B cell (primary cell): ENCODE results near the gene TMEM52B. TPM values are rescaled to one million over a fixed set of nuclear protein-coding genes. Genes with fewer than 3 reads are reported as not detected.

Experiments
- ATAC-seq: fragments of 200-7000 bp; cut with Tn5 transposase; one replicate; pipeline ENCODE4 v1.10.0; 2021; ENCODE audit warnings: low read depth, mild to moderate bottlenecking, moderate number of reproducible peaks, moderate library complexity
- CTCF ChIA-PET: fragments of 350-600 bp; sonication (Branson Sonifier 250); formaldehyde crosslinking; loops from one replicate; lab custom pipeline; 2021; ENCODE audit warnings: antibody characterized with exemption, inconsistent platforms; lab: Charles Lee
- POLR2A ChIA-PET: fragments of 350-600 bp; sonication (Branson Sonifier 250); formaldehyde crosslinking; loops from one replicate; lab custom pipeline; 2021; ENCODE audit warnings: antibody characterized with exemption; lab: Charles Lee
- DNase-seq: peaks from one replicate; pipeline ENCODE4 v3.0.0; 2013
- H2AFZ ChIP-seq: 2 replicates; pipeline ENCODE4 v1.6.1; 2012; ENCODE audit warnings: mild to moderate bottlenecking, low read depth, low read length; ENCODE audit not compliant: insufficient read depth, poor library complexity, severe bottlenecking
- H3K27ac ChIP-seq, 2 donors: 1 replicate in 1 of 2; 2 replicates in 1 of 2; pipeline ENCODE4 v1.5.1; 2012 to 2013; ENCODE audit warnings: low read length in 2 of 2, mild to moderate bottlenecking in 2 of 2, moderate library complexity in 1 of 2
- H3K27me3 ChIP-seq, 4 experiments: fragments of 200-600 bp in 1 of 4; sonication (generic) in 1 of 4; replicated peaks in 1 of 4; 1 replicate in 2 of 4; 2 replicates in 2 of 4; pipeline versions ENCODE4 v1.6.1 to v1.7.0; 2013 to 2016; ENCODE audit warnings: low read length in 3 of 4, mild to moderate bottlenecking in 2 of 4, mixed read lengths in 1 of 4, moderate library complexity in 1 of 4; ENCODE audit not compliant: insufficient read depth in 4 of 4, control insufficient read depth in 3 of 4; ENCODE audit errors: control extremely low read depth in 1 of 4
- H3K36me3 ChIP-seq, 2 experiments: replicated peaks in 1 of 2; 1 replicate in 1 of 2; 2 replicates in 1 of 2; pipeline versions ENCODE4 v1.6.1 to v1.7.1; 2013; ENCODE audit warnings: low read length in 1 of 2; ENCODE audit not compliant: insufficient read depth in 2 of 2, control insufficient read depth in 1 of 2; ENCODE audit errors: control extremely low read depth in 1 of 2, extremely low read depth in 1 of 2
- H3K4me1 ChIP-seq, 2 donors: fragments of 200-600 bp in 1 of 2; sonication (generic) in 1 of 2; 1 replicate in 1 of 2; 2 replicates in 1 of 2; pipeline versions ENCODE4 v1.5.1 to v1.6.1; 2013 to 2017; ENCODE audit warnings: low read length in 2 of 2; ENCODE audit not compliant: control insufficient read depth in 2 of 2, insufficient read depth in 2 of 2
- H3K4me2 ChIP-seq: replicated peaks from 2 replicates; pipeline ENCODE3; 2012; ENCODE audit warnings: mild to moderate bottlenecking, low read depth, low read length; ENCODE audit not compliant: poor library complexity, severe bottlenecking
- H3K4me3 ChIP-seq, 5 experiments: fragments of 200-600 bp in 1 of 5; sonication (generic) in 1 of 5; 1 replicate in 3 of 5; 2 replicates in 2 of 5; pipeline versions ENCODE4 v1.5.1 to v1.7.0; 2011 to 2016; ENCODE audit warnings: low read length in 4 of 5, mild to moderate bottlenecking in 4 of 5, low read depth in 2 of 5, control low read depth in 1 of 5, moderate library complexity in 1 of 5; ENCODE audit not compliant: insufficient read depth in 1 of 5; ENCODE audit errors: control extremely low read depth in 1 of 5, extremely low read depth in 1 of 5
- H3K79me2 ChIP-seq: fragments of 200-600 bp; sonication (generic); one replicate; pipeline ENCODE4 v1.6.0; 2016; ENCODE audit warnings: low read length; ENCODE audit not compliant: control insufficient read depth, insufficient read depth
- H3K9ac ChIP-seq: fragments of 200-600 bp; sonication (generic); 2 replicates; pipeline ENCODE4 v1.6.1; 2017; ENCODE audit warnings: mild to moderate bottlenecking, low read length, moderate library complexity
- H3K9me3 ChIP-seq, 3 donors: one replicate each; pipeline versions ENCODE4 v1.6.1 to v1.7.1; 2013; ENCODE audit warnings: low read length in 2 of 3; ENCODE audit not compliant: control insufficient read depth in 2 of 3, insufficient read depth in 1 of 3; ENCODE audit errors: control extremely low read depth in 1 of 3
- H4K20me1 ChIP-seq: 2 replicates; pipeline ENCODE4 v1.6.0; 2012; ENCODE audit warnings: mild to moderate bottlenecking, low read length; ENCODE audit not compliant: insufficient read depth, control insufficient read depth, poor library complexity, severe bottlenecking
- H3K27ac Mint-ChIP-seq: one replicate; pipeline ENCODE4 v1.8.0; 2021; ENCODE audit warnings: mixed read lengths
- H3K27me3 Mint-ChIP-seq: one replicate; pipeline ENCODE4 v1.8.0; 2021; ENCODE audit warnings: mixed read lengths
- H3K4me1 Mint-ChIP-seq: one replicate; pipeline ENCODE4 v1.8.0; 2021; ENCODE audit warnings: mixed read lengths
- H3K4me3 Mint-ChIP-seq: one replicate; pipeline ENCODE4 v1.8.0; 2021; ENCODE audit warnings: mixed read lengths
- H3K9me3 Mint-ChIP-seq: one replicate; pipeline ENCODE4 v1.8.0; 2022; ENCODE audit warnings: mixed read lengths; ENCODE audit not compliant: insufficient read depth
- EZH2 ChIP-seq: IDR thresholded peaks from 2 replicates; pipeline ENCODE4 v1.6.1; 2012; ENCODE audit warnings: borderline replicate concordance, low read depth, mild to moderate bottlenecking, moderate library complexity, low read length; ENCODE audit not compliant: insufficient read depth, poor library complexity, severe bottlenecking
- WGBS: methylation state at CpG from one replicate; pipeline ENCODE4 v1.1.5; 2013; ENCODE audit warnings: missing lambda C conversion rate; ENCODE audit not compliant: insufficient coverage; 5-methylcytosine and 5-hydroxymethylcytosine counted together
- intact Hi-C: fragments of 100-400 bp; cut with micrococcal nuclease; formaldehyde crosslinking; loops from one replicate; pipeline ENCODE4 v1.10.0; 2022
- polyA minus RNA-seq: library from RNA; depleted of rRNA, polyadenylated mRNA; stranded (reverse); fragments of >200 nt; gene quantifications from 2 replicates; pipeline ENCODE4 v1.2.3, GENCODE V29; 2012
- polyA plus RNA-seq: library from polyadenylated mRNA; depleted of rRNA; stranded (reverse); fragments of >200 nt; gene quantifications from 2 replicates; pipeline ENCODE4 v1.2.3, GENCODE V29; 2012
- total RNA-seq, 2 donors: library from RNA; stranded (reverse); fragments of 120-200 nt in 1 of 2; gene quantifications; 1 replicate in 1 of 2; 2 replicates in 1 of 2; pipeline versions ENCODE4 v1.2.3 to v1.2.4, GENCODE V29; 2013 to 2022
- TF ChIP-seq, protein P1 (sequence below): fragments of 200-600 bp; IDR thresholded peaks from one replicate; pipeline ENCODE4 v1.8.0; 2022; ENCODE audit warnings: antibody characterized with exemption, mild to moderate bottlenecking

The TMEM52B gene
- total RNA-seq: not detected in 2 replicates
- total RNA-seq (2013): not detected
- 0.03 TPM in 1 of 2 replicates, not detected in the other for polyA plus RNA-seq
- not detected in 2 replicates for polyA minus RNA-seq

DNA sequence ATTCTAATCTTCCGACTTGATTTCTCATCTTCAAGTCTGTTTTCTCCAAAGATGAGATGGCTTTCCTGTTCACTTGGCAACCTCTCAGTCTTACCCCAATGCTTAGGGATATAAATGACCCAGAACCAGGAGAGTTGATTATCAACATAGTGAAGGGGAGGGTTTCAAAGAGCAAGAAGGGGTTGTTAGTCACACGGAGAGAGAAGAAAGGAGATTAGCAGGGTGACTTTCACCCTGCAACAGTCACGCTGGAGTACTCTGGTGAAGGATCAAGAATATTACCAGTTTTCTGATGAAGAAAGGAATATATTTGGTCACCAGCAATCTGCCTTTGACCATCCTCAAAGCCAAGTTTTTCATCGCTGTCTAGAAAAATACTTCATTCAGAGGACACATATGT, at the start of gene TMEM52B:
TSS of gene TMEM52B (plus strand) at position 212 of the 400 bp plus-strand sequence. CDS start 543 bp downstream, outside the sequence.
- Histone ChIP-seq H3K9ac (no peak within 1 kb of the TSS), H4K20me1 (no peaks in the 10 kb centered on the region), H3K27ac (no peak within 1 kb of the TSS), H3K4me1 (no peaks in the 10 kb centered on the region), H3K4me2 (no peak within 1 kb of the TSS), H3K9me3 (no peaks in the 10 kb centered on the region), H2AFZ (no peak within 1 kb of the TSS), H3K79me2 (no peaks in the 10 kb centered on the region), H3K4me3 (no peak within 1 kb of the TSS), H3K36me3 (no peaks in the 10 kb centered on the region), H3K27me3 (peaks cover 0 to 17% (median 14%) of the 10 kb centered on the region in 4 experiments)
- POLR2A ChIA-PET: no interaction called here
- DNase-seq (no peak), ATAC-seq (no peak)
- no peak within 1 kb of the TSS for H3K27ac Mint-ChIP-seq
- no peaks in the 10 kb centered on the region for H3K4me1 Mint-ChIP-seq
- no peaks in the 10 kb centered on the region for H3K9me3 Mint-ChIP-seq
- H3K4me3 Mint-ChIP-seq: no peak within 1 kb of the TSS
- H3K27me3 Mint-ChIP-seq: peaks cover 50% of the 10 kb centered on the region
- TF ChIP-seq, protein P1, sequence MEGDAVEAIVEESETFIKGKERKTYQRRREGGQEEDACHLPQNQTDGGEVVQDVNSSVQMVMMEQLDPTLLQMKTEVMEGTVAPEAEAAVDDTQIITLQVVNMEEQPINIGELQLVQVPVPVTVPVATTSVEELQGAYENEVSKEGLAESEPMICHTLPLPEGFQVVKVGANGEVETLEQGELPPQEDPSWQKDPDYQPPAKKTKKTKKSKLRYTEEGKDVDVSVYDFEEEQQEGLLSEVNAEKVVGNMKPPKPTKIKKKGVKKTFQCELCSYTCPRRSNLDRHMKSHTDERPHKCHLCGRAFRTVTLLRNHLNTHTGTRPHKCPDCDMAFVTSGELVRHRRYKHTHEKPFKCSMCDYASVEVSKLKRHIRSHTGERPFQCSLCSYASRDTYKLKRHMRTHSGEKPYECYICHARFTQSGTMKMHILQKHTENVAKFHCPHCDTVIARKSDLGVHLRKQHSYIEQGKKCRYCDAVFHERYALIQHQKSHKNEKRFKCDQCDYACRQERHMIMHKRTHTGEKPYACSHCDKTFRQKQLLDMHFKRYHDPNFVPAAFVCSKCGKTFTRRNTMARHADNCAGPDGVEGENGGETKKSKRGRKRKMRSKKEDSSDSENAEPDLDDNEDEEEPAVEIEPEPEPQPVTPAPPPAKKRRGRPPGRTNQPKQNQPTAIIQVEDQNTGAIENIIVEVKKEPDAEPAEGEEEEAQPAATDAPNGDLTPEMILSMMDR: no peak
- no peak for TF ChIP-seq EZH2
- CTCF ChIA-PET: no interaction called here
- intact Hi-C loops: no loop called here
- WGBS: no CpG with 5 or more reads among the region's 4 CpGs

DNA sequence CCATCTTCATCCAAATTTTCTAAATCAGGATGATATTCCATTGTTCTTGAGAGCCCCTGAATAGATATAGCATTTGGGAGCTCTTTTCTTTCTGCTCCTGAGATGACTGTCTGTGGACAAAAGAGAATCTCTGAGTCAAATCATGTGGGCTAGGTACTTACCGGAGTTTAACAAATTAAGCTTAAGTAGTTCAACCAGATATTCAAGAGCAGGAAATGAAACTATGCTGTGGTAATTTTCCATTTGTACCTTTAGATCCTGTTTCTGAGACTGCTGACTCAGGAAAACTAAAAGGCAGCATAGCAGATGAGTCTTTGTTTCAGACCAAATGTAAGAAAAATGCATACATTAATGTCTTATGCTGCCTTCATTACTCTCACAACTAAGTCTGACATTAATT, 48.8 kb upstream of the TMEM52B start, which contains the start of gene CLEC7A:
TSS of gene CLEC7A (minus strand) at position 158 of the 400 bp plus-strand sequence. CDS start at position 41, 117 bp downstream.
- H3K36me3 ChIP-seq: no peaks in the 10 kb centered on the region
- no CpG with 5 or more reads among the region's 1 CpG for WGBS
- peak within 1 kb of the TSS; percentile 12 for H3K27ac Mint-ChIP-seq

More for the DNA sequence above, 48.8 kb upstream of the TMEM52B start, which contains the start of gene CLEC7A:
- no peaks in the 10 kb centered on the region for H4K20me1 ChIP-seq
- TF ChIP-seq, protein P1: no peak
- no peak for TF ChIP-seq EZH2
- H3K27ac ChIP-seq: no peak within 1 kb of the TSS
- H3K9me3 ChIP-seq: peaks cover 0 to 4% (median 0%) of the 10 kb centered on the region in 3 donors
- H3K9ac ChIP-seq: no peak within 1 kb of the TSS
- H3K27me3 Mint-ChIP-seq: peaks cover 60% of the 10 kb centered on the region
- peak within 1 kb of the TSS in 1 of 5 experiments; percentile 71 for H3K4me3 ChIP-seq
- peaks cover 7 to 17% of the 10 kb centered on the region in 2 donors for H3K4me1 ChIP-seq
- peak within 1 kb of the TSS; percentile 36 for H3K4me2 ChIP-seq
- peak within 1 kb of the TSS; percentile 18 for H3K4me3 Mint-ChIP-seq
- no peaks in the 10 kb centered on the region for H3K79me2 ChIP-seq
- H3K9me3 Mint-ChIP-seq: no peaks in the 10 kb centered on the region
- DNase-seq: peak; percentile 66
- ChIA-PET CTCF (interaction anchor here (0.6 to 2.7 kb wide), 6 partner anchors 9 to 380 kb away, joined by 3 to 8 read pairs (median 4); no protein-coding TSS in a partner anchor), POLR2A (no interaction called here)
- H2AFZ ChIP-seq: no peak within 1 kb of the TSS
- peak; percentile 56 for ATAC-seq
- peaks cover 14% of the 10 kb centered on the region for H3K4me1 Mint-ChIP-seq
- peaks cover 0 to 40% (median 28%) of the 10 kb centered on the region in 4 experiments for H3K27me3 ChIP-seq
- intact Hi-C loops: no loop called here
